ENCODE measurements around the gene MYB.

MYB gene

DNA sequence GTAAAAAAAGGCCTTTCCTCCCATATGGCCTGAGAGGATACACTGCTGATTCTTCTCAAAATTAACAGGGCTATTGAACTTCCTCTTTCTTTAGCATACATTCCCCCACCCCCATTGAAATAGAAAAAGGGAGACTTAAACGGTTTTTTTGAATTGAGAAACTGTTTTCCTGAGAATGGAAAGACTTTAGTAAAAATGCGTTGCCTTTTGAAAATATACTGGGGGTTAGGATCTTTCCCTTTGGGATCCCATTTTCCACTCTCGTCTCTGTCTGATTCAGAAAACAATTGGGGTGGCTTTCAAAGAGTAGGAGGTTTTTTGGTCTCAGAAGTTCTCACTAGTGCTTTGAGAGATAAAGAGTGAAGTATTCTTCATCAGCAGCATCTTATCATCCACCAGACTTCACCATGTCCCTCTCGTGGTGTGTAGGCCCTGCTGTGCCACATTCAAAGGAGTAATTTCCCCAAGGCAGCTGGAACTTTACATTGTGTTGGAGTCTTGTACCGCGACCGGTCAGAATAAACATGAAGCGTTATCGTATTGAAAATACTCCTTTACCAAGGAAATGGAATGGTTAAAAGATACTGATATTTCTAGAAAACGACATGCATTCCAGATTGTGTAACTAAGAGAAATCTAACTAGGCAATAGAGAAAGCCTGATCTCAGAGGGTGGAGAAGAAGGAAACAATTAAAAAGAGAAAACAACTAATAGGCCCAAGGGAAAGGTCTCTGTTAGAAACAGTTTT is 10.6 kb downstream of the MYB start:
- DNase-seq = no peak

DNA sequence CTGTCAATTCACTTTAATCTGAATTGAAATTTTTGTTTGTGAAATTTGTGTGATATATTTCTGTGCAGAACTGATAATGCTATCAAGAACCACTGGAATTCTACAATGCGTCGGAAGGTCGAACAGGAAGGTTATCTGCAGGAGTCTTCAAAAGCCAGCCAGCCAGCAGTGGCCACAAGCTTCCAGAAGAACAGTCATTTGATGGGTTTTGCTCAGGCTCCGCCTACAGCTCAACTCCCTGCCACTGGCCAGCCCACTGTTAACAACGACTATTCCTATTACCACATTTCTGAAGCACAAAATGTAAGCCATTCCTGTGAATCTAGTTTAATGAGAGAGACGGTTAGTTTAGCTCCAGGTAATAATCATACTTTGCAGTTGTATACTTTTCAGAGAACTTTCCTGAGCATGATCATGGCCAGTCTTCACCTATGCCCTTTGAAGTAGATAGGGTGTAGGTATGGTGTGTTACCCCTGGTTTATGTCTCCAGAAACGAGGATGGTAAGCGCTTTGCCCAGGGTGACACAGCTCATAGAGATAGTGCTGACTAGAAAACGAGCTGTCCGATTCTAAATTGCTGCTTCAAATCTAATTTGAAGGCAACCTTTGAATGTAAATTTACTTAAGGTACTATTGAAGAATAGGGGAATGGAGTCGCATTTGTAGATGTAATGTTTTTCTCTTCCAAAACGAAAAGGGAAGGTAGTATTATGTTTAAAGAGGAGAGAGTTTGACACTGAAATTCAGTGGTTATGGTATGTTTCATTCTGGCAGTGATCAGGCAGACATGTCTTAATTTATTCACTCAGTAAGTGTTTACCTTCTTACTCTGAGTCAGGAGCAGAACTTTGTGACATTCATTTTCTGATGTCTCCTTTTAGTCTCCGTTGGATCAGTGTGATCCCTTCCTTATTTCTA is 11.4 kb downstream of the MYB start:
- DNase-seq = no peak

DNA sequence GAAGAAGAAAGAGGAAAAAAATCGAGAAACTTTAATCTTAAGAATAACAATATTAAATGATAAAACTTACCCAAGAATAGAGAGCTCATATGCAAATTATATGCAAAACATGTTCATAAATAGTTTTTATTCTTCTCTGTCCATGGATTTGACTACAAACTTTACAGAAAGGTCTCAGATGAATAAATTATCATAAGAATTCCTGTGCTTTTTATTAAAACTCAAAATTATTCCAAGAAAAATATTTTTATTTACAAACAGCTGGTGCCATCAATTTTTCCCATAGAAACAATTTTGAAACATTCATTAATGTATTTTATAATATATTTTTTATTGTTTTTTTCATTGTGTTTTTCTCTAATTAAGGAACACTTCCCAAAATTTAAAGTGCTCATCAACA is 12.1 kb downstream of the MYB start:
- DNase-seq = no peak

DNA sequence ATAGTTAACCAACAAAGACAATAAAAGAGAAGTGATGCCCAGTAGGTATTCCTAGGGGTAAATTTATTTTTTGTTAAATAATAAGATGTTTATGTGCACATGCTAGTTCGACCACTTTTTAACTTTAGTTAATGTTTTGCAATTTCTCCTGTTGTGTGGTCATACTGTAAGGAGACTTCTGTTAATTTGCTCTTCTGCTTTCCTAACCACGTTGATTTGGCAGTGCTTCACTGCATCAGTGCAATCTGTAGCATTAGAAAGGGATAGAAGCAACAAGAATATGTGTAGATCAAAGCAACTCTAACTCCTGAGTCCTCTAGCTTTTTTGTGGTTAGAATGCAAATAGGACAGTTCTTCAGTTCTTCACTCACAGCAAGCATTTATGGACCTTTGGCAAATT is 13.9 kb downstream of the MYB start:
- no peak for DNase-seq

DNA sequence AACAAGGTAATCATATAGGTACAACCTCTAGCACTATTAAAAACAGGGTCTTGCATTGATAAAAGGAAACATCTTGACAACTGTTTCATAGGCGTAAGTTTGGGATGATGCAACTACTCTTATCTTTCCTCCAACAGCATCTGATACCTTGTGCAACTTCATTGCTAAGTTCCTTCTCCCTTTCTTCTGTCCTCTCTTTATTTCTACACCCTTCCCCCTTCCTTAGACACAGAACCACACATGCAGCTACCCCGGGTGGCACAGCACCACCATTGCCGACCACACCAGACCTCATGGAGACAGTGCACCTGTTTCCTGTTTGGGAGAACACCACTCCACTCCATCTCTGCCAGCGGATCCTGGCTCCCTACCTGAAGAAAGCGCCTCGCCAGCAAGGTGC is 14.4 kb downstream of the MYB start:
- DNase-seq = no peak

DNA sequence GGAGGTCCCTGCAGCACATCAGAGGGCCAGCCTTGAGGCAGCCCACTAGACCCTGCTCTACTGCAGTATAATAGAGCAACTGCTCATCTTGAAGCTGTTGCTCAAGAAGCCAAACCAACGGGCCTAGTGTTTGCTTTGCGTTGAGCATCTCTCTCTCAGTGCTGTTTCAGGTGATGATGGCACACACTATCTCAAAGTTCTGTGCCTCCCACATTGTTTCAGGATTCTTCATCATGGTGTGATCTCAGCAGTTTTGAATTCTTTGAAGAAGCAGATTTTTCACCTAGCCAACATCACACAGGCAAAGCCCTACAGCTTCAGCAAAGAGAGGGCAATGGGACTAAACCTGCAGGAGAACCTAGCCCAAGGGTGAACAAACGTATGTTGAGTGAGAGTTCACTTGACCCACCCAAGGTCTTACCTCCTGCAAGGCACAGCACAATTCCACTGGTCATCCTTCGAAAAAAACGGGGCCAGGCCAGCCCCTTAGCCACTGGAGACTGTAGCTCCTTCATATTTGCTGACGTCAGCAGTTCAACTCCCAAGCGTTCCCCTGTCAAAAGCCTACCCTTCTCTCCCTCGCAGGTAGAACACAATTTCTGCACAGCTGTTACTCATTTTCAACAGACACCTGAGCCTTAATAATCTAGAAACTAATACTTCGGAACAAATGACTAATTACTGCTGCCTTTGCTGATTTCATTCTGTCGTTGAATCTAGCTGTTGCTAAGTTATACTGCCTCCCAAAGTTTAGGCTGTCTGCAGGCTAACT is 15.8 kb downstream of the MYB start:
- no peak for DNase-seq

DNA sequence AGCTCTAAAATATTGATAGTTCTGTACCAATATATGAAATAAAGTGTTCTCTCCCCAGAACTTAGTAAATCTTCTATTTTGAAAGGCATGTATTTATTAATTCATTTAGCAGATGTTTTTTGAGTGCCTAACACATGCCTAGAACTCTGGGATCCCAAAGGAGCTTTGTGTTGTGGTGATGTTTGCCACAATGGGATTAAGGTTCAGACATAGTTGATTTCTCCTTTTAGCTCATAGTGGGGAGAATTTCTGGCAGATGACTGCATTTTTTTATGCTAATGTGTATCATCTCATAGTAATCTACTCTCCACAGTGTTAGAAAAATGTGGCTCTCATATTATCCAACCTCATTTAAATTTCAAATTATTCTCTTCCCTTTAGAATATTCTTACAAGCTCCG is 21.7 kb downstream of the MYB start:
- no peak for DNase-seq

DNA sequence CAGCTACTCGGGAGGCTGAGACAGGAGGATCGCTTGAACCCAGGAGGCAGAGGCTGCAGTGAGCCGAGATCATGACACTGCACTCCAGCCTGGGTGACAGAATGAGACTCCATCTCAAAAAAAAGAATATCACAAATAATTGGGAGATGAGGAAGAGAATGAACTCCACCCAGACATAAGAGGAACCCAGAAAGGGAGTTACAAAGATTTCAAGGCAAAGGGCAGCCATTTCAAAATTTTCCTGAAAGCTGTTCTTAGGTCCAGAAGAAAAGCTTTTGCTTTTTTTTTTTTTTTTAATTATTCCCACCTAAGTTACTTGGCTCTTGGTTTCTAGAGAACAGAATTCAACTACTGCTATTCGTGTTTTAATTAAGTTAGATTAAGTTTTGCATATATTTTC is 23.8 kb downstream of the MYB start:
- no peak for DNase-seq

DNA sequence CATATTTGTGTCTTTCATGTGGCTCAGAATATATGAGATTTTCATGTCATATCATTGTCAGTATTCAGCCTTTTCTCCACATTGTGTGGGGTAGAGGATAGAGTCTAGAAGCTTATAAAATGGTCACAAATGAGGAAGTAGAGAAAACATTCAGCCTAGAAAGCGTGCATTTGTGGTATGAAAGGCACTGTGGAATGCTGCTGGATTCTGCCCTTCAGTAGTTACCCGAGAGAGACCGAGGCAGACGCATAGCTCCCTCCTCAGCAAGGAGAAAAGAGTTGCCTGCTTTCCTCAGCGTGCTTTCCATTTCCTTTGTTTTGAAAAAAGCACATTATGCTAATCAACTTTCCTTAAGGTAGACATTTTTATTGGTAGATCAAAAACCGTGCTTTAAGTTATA is 28.7 kb downstream of the MYB start:
- no peak for DNase-seq

DNA sequence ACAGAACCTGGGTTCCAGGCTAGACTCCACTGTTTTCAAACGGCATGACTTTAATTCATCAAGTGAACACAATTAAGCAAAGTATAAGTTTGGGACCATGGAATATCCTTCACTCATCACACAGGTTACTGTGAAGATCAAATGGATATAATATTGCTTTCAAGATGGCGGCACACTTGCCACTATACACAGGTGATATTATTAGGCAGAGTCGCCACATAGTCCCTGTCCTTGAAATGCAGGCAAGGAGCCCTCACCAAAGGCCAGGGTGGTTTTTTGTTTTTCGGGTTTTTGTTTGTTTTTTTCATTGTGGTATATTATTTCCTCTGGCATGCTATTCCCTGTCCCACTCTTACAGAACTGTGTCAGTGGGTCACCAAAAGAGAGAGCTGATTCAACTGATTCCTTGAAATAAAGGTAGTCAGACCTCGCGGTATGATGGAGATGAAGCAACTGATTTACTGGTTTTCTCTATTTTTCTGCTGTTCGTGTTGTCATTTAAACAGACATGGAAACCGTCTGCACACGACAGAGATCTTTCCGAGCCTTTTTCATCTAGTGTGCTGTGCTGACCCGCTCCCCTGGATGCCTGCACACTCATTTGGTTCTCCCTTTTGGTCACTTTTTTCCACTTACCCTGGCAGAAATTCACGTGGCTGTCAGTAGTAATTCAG is 29.7 kb downstream of the MYB start:
- DNase-seq = no peak

DNA sequence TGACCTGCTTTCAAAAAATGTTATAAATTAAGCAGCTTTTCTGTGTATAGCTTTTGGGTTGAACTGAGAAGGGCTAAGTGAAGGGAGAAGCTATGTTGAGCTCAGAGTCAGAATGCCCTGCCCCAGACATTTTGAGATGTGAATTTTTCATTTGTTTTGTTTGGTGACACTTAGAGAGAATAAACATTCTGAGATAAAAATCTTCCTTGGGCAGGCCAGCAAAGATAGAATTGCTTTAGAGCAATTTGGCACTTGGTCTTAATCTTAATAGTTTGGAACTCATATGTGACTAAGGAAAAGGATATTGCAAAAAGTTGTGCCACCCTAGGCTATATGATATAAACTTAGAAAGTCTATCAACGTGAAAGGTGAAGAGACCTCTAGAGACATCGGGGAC is 30.2 kb downstream of the MYB start:
- DNase-seq = no peak

DNA sequence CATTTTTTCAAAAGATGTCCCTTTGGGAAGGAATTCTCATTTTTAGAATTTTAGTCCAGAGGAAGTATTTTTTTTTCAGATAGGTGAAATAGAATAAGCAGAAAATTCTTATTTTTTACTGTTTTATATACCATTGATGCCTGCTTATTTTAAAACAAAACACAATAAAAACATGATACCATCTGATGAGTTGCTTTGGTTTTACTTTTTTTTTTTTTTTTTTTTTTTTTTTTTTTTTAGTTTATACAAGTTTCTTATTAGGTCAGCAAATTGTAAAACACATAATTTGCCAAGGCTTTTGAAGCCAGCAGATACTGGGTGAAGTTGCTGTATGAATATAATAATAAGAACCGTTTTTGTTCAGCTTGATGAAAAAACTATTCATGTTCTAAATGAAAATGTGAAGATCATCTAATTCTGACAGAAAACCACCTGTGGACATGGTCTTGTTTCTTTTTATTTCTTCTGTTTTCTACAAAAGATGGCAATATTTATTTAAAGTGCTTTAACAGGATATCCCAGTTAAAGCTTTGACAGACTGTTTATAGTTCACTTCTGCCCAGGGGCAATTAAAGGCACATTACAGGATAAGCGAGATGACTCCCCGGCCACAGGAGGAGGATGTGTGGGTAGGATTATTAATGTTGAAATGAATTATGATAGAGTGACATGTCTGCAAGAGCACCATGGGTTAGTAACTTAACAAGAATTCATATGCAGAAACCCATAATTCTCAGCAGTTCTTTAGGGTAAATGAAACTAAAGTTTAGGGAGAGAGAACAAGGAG is 31.1 kb downstream of the MYB start:
- no peak for DNase-seq

DNA sequence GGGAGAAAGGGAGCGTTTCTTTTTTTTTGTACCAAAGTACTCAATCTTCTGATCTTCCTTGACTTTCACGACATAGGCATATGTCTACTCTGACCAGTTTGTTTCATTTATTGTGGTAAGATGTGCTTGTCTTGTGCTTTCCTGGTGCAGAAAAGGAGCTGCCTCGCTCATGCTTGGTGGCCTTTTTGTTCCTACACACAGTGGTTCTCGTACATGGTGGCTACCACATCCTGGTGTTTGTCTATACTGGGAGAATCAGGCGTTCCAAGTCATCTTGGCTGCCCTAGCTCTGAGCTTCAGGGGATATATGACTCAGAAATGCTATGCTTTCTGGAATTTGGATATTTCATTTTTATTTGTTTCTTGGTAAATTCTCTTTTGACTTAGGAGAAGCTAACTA is 31.8 kb downstream of the MYB start:
- no peak for DNase-seq

DNA sequence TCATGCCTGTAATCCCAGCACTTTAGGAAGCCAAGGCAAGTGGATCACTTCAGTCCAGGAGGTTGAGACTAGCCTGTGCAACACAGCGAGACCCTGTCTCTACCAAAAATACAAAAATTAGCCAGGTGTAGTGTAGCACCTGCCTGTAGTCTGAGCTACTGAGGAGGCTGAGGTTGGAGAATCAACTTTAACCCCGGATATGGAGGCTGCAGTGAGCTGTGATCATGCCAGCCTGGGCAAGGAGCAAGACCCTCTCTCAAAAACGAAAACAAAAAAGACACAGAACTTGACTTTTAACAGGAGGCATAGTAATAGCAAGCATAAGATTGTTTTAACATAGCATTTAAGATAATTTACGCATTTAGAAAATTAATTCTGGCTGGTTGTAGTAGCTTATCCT is 32.5 kb downstream of the MYB start:
- no peak for DNase-seq

DNA sequence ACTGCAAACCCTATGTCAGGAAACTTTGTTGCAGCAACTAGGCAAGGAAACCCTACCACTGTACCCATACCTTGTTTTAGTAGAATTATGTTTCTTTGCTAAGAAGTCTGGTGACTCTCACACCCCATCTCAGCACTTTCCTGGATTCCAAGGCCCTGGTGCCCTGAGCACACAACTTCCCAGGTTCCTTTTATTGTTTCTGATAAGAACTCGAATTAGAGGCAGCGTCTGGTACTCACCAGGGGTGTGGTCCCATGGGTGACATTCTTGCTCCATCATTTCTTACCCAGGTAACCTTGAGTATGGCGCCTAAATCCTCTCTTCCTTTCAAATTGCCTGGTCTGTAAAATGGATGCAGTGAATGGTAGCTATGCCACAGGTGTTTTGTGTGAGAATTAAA is 34.1 kb downstream of the MYB start:
- no peak for DNase-seq

DNA sequence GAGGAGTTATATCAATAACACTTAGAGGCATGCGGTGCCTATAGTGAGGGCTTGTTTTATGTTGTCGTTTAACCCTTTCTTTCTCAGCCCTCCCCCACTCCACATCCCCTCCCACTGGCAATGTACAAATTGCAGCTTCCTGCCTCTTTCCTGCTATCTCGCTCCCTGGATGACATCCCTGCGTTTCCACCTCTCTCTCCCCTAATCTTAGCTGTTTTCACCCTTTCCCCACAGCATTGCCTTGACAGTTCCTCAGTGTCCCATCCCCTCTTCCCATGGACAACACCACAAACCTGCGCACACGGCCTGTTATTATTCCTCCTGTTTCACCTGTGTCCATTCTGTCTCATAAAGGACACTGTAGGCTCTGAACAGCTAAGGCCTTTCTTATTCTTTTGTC is 34.5 kb downstream of the MYB start:
- DNase-seq = no peak

DNA sequence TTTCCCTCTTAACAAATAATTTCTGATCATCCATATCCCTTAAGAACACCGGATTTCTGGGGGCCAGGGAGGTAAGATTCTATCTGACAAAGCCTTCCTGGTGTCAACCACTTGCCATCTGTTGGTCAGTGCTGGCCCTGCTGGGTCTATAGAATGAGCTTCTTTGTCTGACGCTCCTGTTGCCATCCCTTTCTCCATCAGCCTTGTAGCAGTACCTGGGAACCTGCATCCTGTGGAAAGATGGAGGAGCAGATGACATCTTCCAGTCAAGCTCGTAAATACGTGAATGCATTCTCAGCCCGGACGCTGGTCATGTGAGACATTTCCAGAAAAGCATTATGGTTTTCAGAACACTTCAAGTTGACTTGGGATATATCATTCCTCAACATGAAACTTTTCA is 36.6 kb downstream of the MYB start:
- no peak for DNase-seq

DNA sequence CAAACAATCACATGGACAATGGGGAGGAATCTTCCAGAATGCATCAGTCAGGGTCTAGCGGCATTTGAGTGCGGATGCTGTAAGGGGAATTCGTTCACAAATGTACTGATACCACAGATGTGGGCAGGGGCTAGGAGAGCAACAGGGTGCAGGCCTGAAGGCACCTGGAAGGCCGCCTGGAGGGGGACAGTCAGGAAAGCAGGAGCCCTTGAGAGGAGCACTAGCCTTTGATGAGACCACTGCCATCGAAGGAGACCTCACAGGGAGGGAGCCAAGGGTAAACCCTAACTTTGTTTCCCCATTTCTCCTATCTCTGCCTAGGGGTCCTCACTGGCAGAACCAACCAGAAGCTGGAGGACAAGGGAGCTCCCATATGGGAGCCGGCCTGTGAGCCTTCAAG is 38.2 kb downstream of the MYB start:
- no peak for DNase-seq

DNA sequence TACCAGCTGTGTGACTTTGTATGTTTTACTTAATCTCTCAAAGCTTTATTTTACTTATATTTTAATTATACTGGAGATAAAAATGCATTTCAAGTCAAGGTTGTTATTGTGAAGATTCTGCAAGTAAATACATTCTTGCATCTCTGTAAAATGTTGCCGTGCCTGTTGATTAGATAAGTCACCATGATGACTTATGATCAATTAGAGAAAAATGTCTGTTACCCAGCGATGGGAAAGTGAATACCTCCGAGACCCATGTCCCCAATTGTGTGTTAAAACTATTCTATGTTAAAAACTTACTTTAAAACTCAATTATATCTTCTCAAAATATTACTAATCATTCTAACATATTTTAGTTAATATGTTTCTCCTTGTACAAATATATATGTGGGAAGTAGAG is 39.9 kb downstream of the MYB start:
- DNase-seq = no peak

DNA sequence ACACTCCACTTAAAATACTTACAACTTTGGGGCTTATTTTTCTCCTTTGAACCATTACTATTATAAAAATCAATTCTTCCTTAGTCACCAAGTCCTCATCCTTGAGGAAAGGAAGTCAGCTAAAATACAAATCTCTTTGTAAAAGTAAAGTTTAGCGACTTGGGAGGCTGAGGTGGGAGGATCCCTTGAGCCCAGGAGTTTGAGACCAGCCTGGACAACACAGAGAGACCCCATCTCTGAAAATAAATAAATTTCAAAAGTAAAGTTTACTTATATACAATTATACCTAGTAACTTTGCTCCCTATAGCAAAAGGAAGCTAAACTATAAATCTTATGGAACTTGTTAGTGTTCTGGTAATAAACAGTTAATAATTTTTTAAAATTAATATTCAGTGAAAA is 40.4 kb downstream of the MYB start:
- DNase-seq = no peak

DNA sequence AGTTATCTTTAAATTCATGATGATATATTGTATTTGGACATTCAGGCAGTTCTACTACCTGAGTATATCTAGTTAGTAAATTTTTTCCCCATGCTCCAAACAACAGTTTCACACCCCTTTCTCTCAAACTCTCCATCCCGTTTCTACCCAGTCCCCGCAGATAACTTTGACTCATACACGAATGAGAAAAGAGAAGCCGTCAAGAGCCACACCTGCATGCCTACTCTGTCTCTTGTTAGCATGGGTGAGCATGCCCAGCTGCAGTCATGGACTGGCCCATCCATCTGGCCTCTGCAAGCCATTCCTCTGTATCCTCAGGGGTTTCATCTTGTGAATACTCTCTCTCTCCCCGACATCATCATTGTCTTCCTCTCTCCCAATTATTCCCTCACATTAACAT is 41.5 kb downstream of the MYB start:
- no peak for DNase-seq

DNA sequence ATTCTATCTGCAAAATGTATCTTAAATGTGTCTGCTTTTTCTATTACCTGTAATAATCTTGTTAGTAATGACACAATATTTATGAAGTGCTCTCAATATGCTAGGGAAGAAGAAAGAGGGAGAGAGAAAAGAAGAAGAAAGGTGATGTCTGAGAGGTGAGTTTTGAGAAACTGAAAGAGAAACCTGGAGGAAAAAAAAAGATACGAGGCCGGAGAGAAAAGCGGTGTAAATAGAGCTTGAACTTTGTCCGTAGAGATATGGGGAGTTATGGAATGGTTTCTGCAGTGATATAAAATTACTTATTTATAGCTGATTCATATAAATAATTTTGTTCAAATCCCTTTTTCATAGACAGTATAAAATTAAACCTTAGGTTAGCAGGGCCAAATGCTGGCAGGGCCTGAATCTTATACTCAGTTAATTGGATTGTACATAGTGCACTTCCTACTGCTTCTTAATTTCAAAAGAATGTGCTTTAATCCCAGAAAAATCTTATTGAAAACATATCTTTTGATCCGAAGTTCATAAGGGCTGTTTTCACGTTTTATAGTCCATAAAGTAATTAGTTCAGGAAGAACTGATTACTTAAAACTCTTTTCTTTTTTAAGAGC is 43.0 kb downstream of the MYB start:
- no peak for DNase-seq

Data from activated gamma-delta T cell (primary cell).